GM12878 (cell line): Measurements from ENCODE around the gene KRT25. TPM values are rescaled to one million over a fixed set of nuclear protein-coding genes. Genes with fewer than 3 reads are reported as not detected.

ENCODE experiments used
- ATAC-seq: fragments of 200-7000 bp; cut with Tn5 transposase; 3 replicates; pipeline ENCODE4 v1.9.1; 2020; ENCODE audit warnings: mild to moderate bottlenecking, moderate library complexity
- BruUV-seq: library from RNA; stranded (reverse); fragments of 400-500 nt; replicated peaks from 2 replicates; lab custom pipeline; 2021; lab: Mats Ljungman, UMichigan
- CTCF ChIA-PET: fragments of 300-600 bp; sonication (Branson Sonifier 250); formaldehyde crosslinking; extraction: SDS; loops from one replicate; lab custom pipeline; 2021; ENCODE audit warnings: inconsistent platforms; lab: Yijun Ruan, JAX
- POLR2A ChIA-PET: fragments of 350-600 bp; formaldehyde crosslinking; extraction: SDS; loops from one replicate; lab custom pipeline; 2021; ENCODE audit warnings: inconsistent platforms; lab: Charles Lee
- RAD21 ChIA-PET: fragments of 300-600 bp; sonication (Branson Sonifier 250); formaldehyde crosslinking; loops from one replicate; lab custom pipeline; 2023; ENCODE audit warnings: antibody characterized with exemption; ENCODE audit not compliant: unreplicated experiment; lab: Charles Lee
- SMC1A ChIA-PET: fragments of 300-600 bp; sonication (Branson Sonifier 250); formaldehyde crosslinking; loops from one replicate; lab custom pipeline; 2023; ENCODE audit not compliant: unreplicated experiment, uncharacterized antibody; lab: Charles Lee
- DNase-seq: peaks from one replicate; pipeline ENCODE4 v3.0.0-alpha.2; 2011; ENCODE audit warnings: low read depth, low spot score
- FAIRE-seq: peaks from 3 replicates; lab custom pipeline; 2011; peaks lifted over from hg19 to GRCh38; lab: Jason Lieb, UNC
- H2AFZ ChIP-seq: 2 replicates; pipeline ENCODE4 v1.6.0; 2011; ENCODE audit warnings: low read depth, low read length, control low read depth; ENCODE audit not compliant: control insufficient read depth
- H3K27ac ChIP-seq: 2 replicates; pipeline ENCODE4 v1.5.1; 2011; ENCODE audit warnings: control low read depth; ENCODE audit not compliant: control insufficient read depth, insufficient read depth
- H3K27me3 ChIP-seq, 2 experiments: replicated peaks in 1 of 2; 2 replicates each; pipeline versions ENCODE4 v1.6.0 to v1.6.1; 2011; ENCODE audit warnings: low read length in 1 of 2; ENCODE audit not compliant: control insufficient read depth in 2 of 2, insufficient read depth in 2 of 2
- H3K36me3 ChIP-seq, 2 experiments: 2 replicates each; pipeline ENCODE4 v1.5.1; 2011; ENCODE audit warnings: low read length in 1 of 2; ENCODE audit not compliant: control insufficient read depth in 2 of 2, insufficient read depth in 2 of 2
- H3K4me1 ChIP-seq: 2 replicates; pipeline ENCODE4 v1.6.1; 2011; ENCODE audit warnings: mild to moderate bottlenecking, low read length, moderate library complexity, mixed read lengths; ENCODE audit not compliant: control insufficient read depth, insufficient read depth
- H3K4me2 ChIP-seq: 2 replicates; pipeline ENCODE4 v1.6.0; 2011; ENCODE audit warnings: control low read depth; ENCODE audit not compliant: control insufficient read depth, insufficient read depth
- H3K4me3 ChIP-seq: fragments of 200-600 bp; sonication (generic); 2 replicates; pipeline ENCODE4 v1.5.1; 2016
- H3K79me2 ChIP-seq: 2 replicates; pipeline ENCODE4 v1.6.0; 2011; ENCODE audit warnings: low read length; ENCODE audit not compliant: control insufficient read depth, insufficient read depth
- H3K9ac ChIP-seq: 2 replicates; pipeline ENCODE4 v1.8.0; 2011; ENCODE audit warnings: low read length, control low read depth, mixed read lengths; ENCODE audit not compliant: control insufficient read depth, insufficient read depth
- H3K9me3 ChIP-seq: replicated peaks from 3 replicates; pipeline ENCODE4 v1.5.1; 2011; ENCODE audit warnings: mild to moderate bottlenecking, low read length; ENCODE audit not compliant: control insufficient read depth, insufficient read depth
- H4K20me1 ChIP-seq: 2 replicates; pipeline ENCODE4 v1.6.0; 2011; ENCODE audit not compliant: control insufficient read depth, insufficient read depth
- EED ChIP-seq: sonication (generic); IDR thresholded peaks from 2 replicates; pipeline ENCODE4 v1.6.1; 2016; ENCODE audit warnings: antibody characterized with exemption, low read depth
- FOXM1 ChIP-seq: IDR thresholded peaks from 2 replicates; pipeline ENCODE4 v1.6.1; 2012; ENCODE audit warnings: low read depth, mild to moderate bottlenecking, inconsistent platforms, low read length, moderate library complexity
- GABPA ChIP-seq: IDR thresholded peaks from 2 replicates; pipeline ENCODE4 v1.6.1; 2014; ENCODE audit warnings: antibody characterized with exemption, low read depth, mild to moderate bottlenecking, inconsistent platforms
- KLF5 ChIP-seq: fragments of 450-650 bp; IDR thresholded peaks from 2 replicates; pipeline ENCODE4 v1.6.1; 2014; ENCODE audit warnings: mild to moderate bottlenecking; ENCODE audit not compliant: partially characterized antibody
- MXI1 ChIP-seq: fragments of 150-350 bp; IDR thresholded peaks from 2 replicates; pipeline ENCODE4 v1.6.1; 2011; ENCODE audit warnings: low read depth, mild to moderate bottlenecking, inconsistent platforms, low read length, improper control_type of control experiment
- NR2C1 ChIP-seq: fragments of 450-650 bp; IDR thresholded peaks from 2 replicates; pipeline ENCODE4 v1.6.1; 2017; ENCODE audit warnings: antibody characterized with exemption, mild to moderate bottlenecking, moderate library complexity
- SREBF2 ChIP-seq: IDR thresholded peaks from 2 replicates; pipeline ENCODE4 v1.6.1; 2012; ENCODE audit warnings: mild to moderate bottlenecking, low read length
- WGBS: methylation state at CpG from one replicate; pipeline ENCODE4 v1.1.6; 2016; ENCODE audit warnings: low lambda C conversion rate; ENCODE audit not compliant: insufficient replicate concordance, insufficient coverage; ENCODE audit errors: missing lambda C conversion rate; 5-methylcytosine and 5-hydroxymethylcytosine counted together
- in situ Hi-C: fragments of 300-500 bp; cut with MboI; formaldehyde crosslinking; loops from 9 replicates; pipeline ENCODE4 v1.14.3; 2018; ENCODE audit warnings: mixed read lengths
- intact Hi-C: fragments of 100-400 bp; cut with micrococcal nuclease; formaldehyde crosslinking; loops from one replicate; pipeline ENCODE4 v1.14.2; 2022; ENCODE audit not compliant: unreplicated experiment
- polyA plus RNA-seq, 11 experiments: library from polyadenylated mRNA; depleted of rRNA in 4 of 11; unstranded in 6 of 11; stranded (reverse) in 5 of 11; fragments of >200 nt; fragmentation: Nextera tagmentation in 4 of 11; fragmentation: Illumina TruSeq in 1 of 11; extraction: Ambion mirVana in 4 of 11; extraction: Trizol in 1 of 11; gene quantifications; 1 replicate in 1 of 11; 2 replicates in 10 of 11; pipeline versions ENCODE4 v1.2.1 to v1.2.3, GENCODE V29; 2011 to 2016; ENCODE audit warnings: inconsistent platforms in 2 of 11, missing spikeins in 2 of 11, low read depth in 1 of 11
- total RNA-seq, 4 experiments: library from RNA; depleted of rRNA in 3 of 4; stranded (reverse); fragments of >200 nt in 3 of 4; fragmentation: Illumina TruSeq in 1 of 4; extraction: Trizol in 1 of 4; gene quantifications; 2 replicates each; pipeline versions ENCODE4 v1.2.1 to v1.2.3, GENCODE V29; 2013 to 2021
- TF ChIP-seq, protein P1 (sequence below): IDR thresholded peaks from 2 replicates; pipeline ENCODE4 v1.6.1; 2011; ENCODE audit warnings: mild to moderate bottlenecking, low read depth, low read length, moderate library complexity; ENCODE audit not compliant: insufficient replicate concordance
- TF ChIP-seq, protein P2 (sequence below): IDR thresholded peaks from 2 replicates; pipeline ENCODE4 v1.6.1; 2012; ENCODE audit warnings: low read depth, low read length, improper control_type of control experiment
- TF ChIP-seq, protein P3 (sequence below): fragments of 450-650 bp; IDR thresholded peaks from 2 replicates; pipeline ENCODE4 v1.6.1; 2017; ENCODE audit warnings: mild to moderate bottlenecking
- TF ChIP-seq, protein P4 (sequence below): fragments of 450-650 bp; IDR thresholded peaks from 2 replicates; pipeline ENCODE4 v1.6.1; 2018; ENCODE audit warnings: borderline replicate concordance, mild to moderate bottlenecking; ENCODE audit not compliant: partially characterized antibody
- TF ChIP-seq, protein P5 (sequence below): IDR thresholded peaks from 2 replicates; pipeline ENCODE4 v1.6.1; 2012; ENCODE audit warnings: improper control_type of control experiment, low read depth, low read length; ENCODE audit not compliant: insufficient replicate concordance

Gene KRT25
- total and polyA plus RNA-seq, 10 of the 15 experiments (the other 5 are each of a cell fraction or from before 2014, with no cell fraction given), result not detected

DNA sequence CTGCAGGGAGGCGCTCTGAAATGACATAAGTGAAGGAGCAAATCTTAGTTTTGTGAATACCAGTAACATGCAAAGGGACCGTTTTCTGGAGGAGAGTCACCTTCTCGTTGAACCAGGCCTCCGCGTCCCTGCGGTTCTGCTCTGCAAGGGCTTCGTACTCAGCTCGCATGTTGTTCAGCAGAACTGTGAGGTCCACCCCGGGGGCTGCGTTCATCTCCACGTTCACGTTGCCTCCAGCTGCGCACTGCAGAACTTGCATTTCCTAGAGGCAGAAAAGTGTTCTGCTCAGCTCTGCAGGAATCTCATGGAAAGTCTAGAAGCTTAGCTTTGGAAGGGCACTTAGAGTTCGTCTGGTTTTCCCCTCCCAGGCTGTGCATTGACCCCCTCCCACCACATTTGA is 4.1 kb downstream of the KRT25 start:
- no peaks in the 10 kb centered on the region for H3K79me2 ChIP-seq
- intact Hi-C loops, result no loop called here
- in situ Hi-C loops, result no loop called here
- H3K27me3 ChIP-seq, result no peaks in the 10 kb centered on the region
- POLR2A ChIA-PET, result interaction anchor here (0.7 kb wide), 1 partner anchor 15 kb away, joined by 3 read pairs; no protein-coding TSS in a partner anchor
- WGBS, result 54% methylated on average over 13 of the region's 14 CpGs
- FAIRE-seq (no peak), DNase-seq (no peak), ATAC-seq (no peak)
- no peaks in the 10 kb centered on the region; the same call in 2 of the 3 replicates for H3K9me3 ChIP-seq
- no peak overlapping the region for H2AFZ ChIP-seq
- no TSS peak for BruUV-seq
- CTCF ChIA-PET, result interaction anchor here (1.1 kb wide), 1 partner anchor 40 kb away, joined by 3 read pairs; no protein-coding TSS in a partner anchor
- H3K4me2 ChIP-seq, result no peak overlapping the region
- no peak overlapping the region for H3K9ac ChIP-seq
- H4K20me1 ChIP-seq, result no peaks in the 10 kb centered on the region
- SMC1A ChIA-PET, result interaction anchor here (1.2 kb wide), 1 partner anchor 10 kb away, joined by 3 read pairs; no protein-coding TSS in a partner anchor
- H3K27ac ChIP-seq, result no peak overlapping the region
- RAD21 ChIA-PET, result no interaction called here
- H3K4me1 ChIP-seq, result no peaks in the 10 kb centered on the region
- H3K36me3 ChIP-seq, result no peaks in the 10 kb centered on the region
- no peak overlapping the region for H3K4me3 ChIP-seq
- TF ChIP-seq KLF5 (no peak), NR2C1 (no peak), EED (no peak), SREBF2 (no peak), GABPA (no peak), MXI1 (no peak), FOXM1 (no peak)
- TF ChIP-seq, protein P1, sequence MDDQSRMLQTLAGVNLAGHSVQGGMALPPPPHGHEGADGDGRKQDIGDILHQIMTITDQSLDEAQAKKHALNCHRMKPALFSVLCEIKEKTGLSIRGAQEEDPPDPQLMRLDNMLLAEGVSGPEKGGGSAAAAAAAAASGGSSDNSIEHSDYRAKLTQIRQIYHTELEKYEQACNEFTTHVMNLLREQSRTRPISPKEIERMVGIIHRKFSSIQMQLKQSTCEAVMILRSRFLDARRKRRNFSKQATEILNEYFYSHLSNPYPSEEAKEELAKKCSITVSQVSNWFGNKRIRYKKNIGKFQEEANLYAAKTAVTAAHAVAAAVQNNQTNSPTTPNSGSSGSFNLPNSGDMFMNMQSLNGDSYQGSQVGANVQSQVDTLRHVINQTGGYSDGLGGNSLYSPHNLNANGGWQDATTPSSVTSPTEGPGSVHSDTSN, result no peak
- TF ChIP-seq, protein P2, sequence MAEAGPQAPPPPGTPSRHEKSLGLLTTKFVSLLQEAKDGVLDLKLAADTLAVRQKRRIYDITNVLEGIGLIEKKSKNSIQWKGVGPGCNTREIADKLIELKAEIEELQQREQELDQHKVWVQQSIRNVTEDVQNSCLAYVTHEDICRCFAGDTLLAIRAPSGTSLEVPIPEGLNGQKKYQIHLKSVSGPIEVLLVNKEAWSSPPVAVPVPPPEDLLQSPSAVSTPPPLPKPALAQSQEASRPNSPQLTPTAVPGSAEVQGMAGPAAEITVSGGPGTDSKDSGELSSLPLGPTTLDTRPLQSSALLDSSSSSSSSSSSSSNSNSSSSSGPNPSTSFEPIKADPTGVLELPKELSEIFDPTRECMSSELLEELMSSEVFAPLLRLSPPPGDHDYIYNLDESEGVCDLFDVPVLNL, result no peak
- TF ChIP-seq, protein P3, sequence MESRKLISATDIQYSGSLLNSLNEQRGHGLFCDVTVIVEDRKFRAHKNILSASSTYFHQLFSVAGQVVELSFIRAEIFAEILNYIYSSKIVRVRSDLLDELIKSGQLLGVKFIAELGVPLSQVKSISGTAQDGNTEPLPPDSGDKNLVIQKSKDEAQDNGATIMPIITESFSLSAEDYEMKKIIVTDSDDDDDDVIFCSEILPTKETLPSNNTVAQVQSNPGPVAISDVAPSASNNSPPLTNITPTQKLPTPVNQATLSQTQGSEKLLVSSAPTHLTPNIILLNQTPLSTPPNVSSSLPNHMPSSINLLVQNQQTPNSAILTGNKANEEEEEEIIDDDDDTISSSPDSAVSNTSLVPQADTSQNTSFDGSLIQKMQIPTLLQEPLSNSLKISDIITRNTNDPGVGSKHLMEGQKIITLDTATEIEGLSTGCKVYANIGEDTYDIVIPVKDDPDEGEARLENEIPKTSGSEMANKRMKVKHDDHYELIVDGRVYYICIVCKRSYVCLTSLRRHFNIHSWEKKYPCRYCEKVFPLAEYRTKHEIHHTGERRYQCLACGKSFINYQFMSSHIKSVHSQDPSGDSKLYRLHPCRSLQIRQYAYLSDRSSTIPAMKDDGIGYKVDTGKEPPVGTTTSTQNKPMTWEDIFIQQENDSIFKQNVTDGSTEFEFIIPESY, result no peak
- TF ChIP-seq, protein P4, sequence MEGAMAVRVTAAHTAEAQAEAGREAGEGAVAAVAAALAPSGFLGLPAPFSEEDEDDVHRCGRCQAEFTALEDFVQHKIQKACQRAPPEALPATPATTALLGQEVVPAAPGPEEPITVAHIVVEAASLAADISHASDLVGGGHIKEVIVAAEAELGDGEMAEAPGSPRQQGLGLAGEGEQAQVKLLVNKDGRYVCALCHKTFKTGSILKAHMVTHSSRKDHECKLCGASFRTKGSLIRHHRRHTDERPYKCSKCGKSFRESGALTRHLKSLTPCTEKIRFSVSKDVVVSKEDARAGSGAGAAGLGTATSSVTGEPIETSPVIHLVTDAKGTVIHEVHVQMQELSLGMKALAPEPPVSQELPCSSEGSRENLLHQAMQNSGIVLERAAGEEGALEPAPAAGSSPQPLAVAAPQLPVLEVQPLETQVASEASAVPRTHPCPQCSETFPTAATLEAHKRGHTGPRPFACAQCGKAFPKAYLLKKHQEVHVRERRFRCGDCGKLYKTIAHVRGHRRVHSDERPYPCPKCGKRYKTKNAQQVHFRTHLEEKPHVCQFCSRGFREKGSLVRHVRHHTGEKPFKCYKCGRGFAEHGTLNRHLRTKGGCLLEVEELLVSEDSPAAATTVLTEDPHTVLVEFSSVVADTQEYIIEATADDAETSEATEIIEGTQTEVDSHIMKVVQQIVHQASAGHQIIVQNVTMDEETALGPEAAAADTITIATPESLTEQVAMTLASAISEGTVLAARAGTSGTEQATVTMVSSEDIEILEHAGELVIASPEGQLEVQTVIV, result no peak
- TF ChIP-seq, protein P5, sequence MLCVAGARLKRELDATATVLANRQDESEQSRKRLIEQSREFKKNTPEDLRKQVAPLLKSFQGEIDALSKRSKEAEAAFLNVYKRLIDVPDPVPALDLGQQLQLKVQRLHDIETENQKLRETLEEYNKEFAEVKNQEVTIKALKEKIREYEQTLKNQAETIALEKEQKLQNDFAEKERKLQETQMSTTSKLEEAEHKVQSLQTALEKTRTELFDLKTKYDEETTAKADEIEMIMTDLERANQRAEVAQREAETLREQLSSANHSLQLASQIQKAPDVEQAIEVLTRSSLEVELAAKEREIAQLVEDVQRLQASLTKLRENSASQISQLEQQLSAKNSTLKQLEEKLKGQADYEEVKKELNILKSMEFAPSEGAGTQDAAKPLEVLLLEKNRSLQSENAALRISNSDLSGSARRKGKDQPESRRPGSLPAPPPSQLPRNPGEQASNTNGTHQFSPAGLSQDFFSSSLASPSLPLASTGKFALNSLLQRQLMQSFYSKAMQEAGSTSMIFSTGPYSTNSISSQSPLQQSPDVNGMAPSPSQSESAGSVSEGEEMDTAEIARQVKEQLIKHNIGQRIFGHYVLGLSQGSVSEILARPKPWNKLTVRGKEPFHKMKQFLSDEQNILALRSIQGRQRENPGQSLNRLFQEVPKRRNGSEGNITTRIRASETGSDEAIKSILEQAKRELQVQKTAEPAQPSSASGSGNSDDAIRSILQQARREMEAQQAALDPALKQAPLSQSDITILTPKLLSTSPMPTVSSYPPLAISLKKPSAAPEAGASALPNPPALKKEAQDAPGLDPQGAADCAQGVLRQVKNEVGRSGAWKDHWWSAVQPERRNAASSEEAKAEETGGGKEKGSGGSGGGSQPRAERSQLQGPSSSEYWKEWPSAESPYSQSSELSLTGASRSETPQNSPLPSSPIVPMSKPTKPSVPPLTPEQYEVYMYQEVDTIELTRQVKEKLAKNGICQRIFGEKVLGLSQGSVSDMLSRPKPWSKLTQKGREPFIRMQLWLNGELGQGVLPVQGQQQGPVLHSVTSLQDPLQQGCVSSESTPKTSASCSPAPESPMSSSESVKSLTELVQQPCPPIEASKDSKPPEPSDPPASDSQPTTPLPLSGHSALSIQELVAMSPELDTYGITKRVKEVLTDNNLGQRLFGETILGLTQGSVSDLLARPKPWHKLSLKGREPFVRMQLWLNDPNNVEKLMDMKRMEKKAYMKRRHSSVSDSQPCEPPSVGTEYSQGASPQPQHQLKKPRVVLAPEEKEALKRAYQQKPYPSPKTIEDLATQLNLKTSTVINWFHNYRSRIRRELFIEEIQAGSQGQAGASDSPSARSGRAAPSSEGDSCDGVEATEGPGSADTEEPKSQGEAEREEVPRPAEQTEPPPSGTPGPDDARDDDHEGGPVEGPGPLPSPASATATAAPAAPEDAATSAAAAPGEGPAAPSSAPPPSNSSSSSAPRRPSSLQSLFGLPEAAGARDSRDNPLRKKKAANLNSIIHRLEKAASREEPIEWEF, result no peak
